A673 (cell line): ENCODE measurements around the gene PPP1R2B.

Source experiments
- EZH2 ChIP-seq: fragments of 200-600 bp; sonication (generic); IDR thresholded peaks from 2 replicates; pipeline ENCODE4 v1.6.1; 2017; ENCODE audit warnings: borderline replicate concordance, low read depth, mild to moderate bottlenecking, mixed read lengths, antibody characterized with exemption, low read length; ENCODE audit not compliant: poor library complexity, severe bottlenecking
- TF ChIP-seq, protein P1 (sequence below): fragments of 300-800, 200-600 bp; sonication (generic); conservative IDR thresholded peaks from 2 replicates; pipeline ENCODE4 v1.5.1; 2017; ENCODE audit warnings: low read depth, mild to moderate bottlenecking, antibody characterized with exemption, low read length, moderate library complexity, mixed read lengths

DNA sequence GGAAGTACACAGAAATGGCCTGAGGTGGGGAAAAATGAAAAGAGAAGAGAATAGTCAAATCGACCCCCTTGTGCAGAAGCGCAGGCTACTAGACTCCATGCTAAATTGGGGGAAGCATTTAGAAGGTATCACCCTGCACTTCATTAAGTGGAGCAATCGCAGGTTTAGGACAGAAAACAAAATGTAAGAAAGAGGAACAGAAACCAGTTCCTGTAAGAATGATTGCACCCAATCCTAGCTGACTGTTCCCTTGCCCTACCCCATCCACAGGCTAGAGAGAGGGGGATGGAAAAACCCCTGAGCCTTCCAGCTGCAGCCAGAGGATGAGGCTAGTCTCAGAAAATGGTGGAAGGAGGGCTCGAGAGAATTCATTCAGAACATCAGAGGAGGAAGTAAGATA lies 23.9 kb upstream of the PPP1R2B start:
- TF ChIP-seq, protein P1, sequence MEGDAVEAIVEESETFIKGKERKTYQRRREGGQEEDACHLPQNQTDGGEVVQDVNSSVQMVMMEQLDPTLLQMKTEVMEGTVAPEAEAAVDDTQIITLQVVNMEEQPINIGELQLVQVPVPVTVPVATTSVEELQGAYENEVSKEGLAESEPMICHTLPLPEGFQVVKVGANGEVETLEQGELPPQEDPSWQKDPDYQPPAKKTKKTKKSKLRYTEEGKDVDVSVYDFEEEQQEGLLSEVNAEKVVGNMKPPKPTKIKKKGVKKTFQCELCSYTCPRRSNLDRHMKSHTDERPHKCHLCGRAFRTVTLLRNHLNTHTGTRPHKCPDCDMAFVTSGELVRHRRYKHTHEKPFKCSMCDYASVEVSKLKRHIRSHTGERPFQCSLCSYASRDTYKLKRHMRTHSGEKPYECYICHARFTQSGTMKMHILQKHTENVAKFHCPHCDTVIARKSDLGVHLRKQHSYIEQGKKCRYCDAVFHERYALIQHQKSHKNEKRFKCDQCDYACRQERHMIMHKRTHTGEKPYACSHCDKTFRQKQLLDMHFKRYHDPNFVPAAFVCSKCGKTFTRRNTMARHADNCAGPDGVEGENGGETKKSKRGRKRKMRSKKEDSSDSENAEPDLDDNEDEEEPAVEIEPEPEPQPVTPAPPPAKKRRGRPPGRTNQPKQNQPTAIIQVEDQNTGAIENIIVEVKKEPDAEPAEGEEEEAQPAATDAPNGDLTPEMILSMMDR, result no peak
- no peak for TF ChIP-seq EZH2
